DOHH2 (cell line): Measurements from ENCODE around the gene CNPY1.

Experiments
- H3F3A ChIP-seq: fragments of 200-600 bp; sonication (generic), shearing (Covaris generic); 2 replicates; pipeline ENCODE4 v1.6.0; 2016; ENCODE audit warnings: antibody characterized with exemption, mild to moderate bottlenecking; ENCODE audit not compliant: control insufficient read depth, insufficient read depth
- H3K27ac ChIP-seq: fragments of 200-600 bp; sonication (generic); 2 replicates; pipeline ENCODE4 v1.5.1; 2014; ENCODE audit warnings: low read depth, mild to moderate bottlenecking, low read length, moderate library complexity
- H3K27me3 ChIP-seq: fragments of 200-600 bp; sonication (generic); 2 replicates; pipeline ENCODE4 v1.6.1; 2014; ENCODE audit warnings: mild to moderate bottlenecking, low read length, mixed read lengths; ENCODE audit not compliant: control insufficient read depth
- H3K36me3 ChIP-seq: fragments of 200-600 bp; sonication (generic); 2 replicates; pipeline ENCODE4 v1.6.1; 2014; ENCODE audit warnings: mild to moderate bottlenecking, low read length, moderate library complexity, mixed read lengths; ENCODE audit not compliant: control insufficient read depth
- H3K4me1 ChIP-seq: fragments of 200-600 bp; sonication (generic); 2 replicates; pipeline ENCODE4 v1.6.1; 2014; ENCODE audit warnings: mild to moderate bottlenecking, low read length, mixed read lengths; ENCODE audit not compliant: control insufficient read depth
- H3K4me2 ChIP-seq: fragments of 200-600 bp; sonication (generic); 2 replicates; pipeline ENCODE4 v1.6.0; 2014; ENCODE audit warnings: mild to moderate bottlenecking, low read length, moderate library complexity
- H3K4me3 ChIP-seq: fragments of 200-600 bp; sonication (generic); 2 replicates; pipeline ENCODE4 v1.5.1; 2014; ENCODE audit warnings: mild to moderate bottlenecking, low read length, mixed read lengths
- H3K79me2 ChIP-seq: fragments of 200-600 bp; sonication (generic); 2 replicates; pipeline ENCODE4 v1.6.1; 2014; ENCODE audit warnings: mild to moderate bottlenecking, low read length, mixed read lengths; ENCODE audit not compliant: control insufficient read depth
- H3K9me2 ChIP-seq: fragments of 200-600 bp; sonication (generic); replicated peaks from 2 replicates; pipeline ENCODE4 v1.6.1; 2014; ENCODE audit warnings: mild to moderate bottlenecking, low read length, mixed read lengths; ENCODE audit not compliant: control insufficient read depth
- H3K9me3 ChIP-seq: fragments of 200-600 bp; sonication (generic); 2 replicates; pipeline ENCODE4 v1.6.1; 2014; ENCODE audit warnings: antibody characterized with exemption, low read length, mixed read lengths; ENCODE audit not compliant: control insufficient read depth, insufficient read depth
- H4K20me1 ChIP-seq: fragments of 200-600 bp; sonication (generic); 2 replicates; pipeline ENCODE4 v1.6.0; 2014; ENCODE audit warnings: low read depth, mild to moderate bottlenecking, antibody characterized with exemption, low read length, moderate library complexity; ENCODE audit not compliant: control insufficient read depth, insufficient read depth
- EZH2phosphoT487 ChIP-seq: fragments of 200-600 bp; sonication (generic); IDR thresholded peaks from 2 replicates; pipeline ENCODE4 v1.6.1; 2017; ENCODE audit warnings: borderline replicate concordance, mild to moderate bottlenecking, antibody characterized with exemption, low read length, moderate library complexity, mixed read lengths
- TF ChIP-seq, protein P1 (sequence below): fragments of 200-600 bp; sonication (generic); IDR thresholded peaks from one replicate; pipeline ENCODE4 v1.5.1; 2014; ENCODE audit warnings: antibody characterized with exemption, mild to moderate bottlenecking, low read depth, low read length; ENCODE audit not compliant: poor library complexity, severe bottlenecking

The CNPY1 gene

GRCh38 chr7:155574556-155575290 is 28.4 kb upstream of the CNPY1 start:
- H3K9me2 ChIP-seq, result no peaks in the 10 kb centered on the region
- H3K27me3 ChIP-seq, result peaks cover 5% of the 10 kb centered on the region; the same call in 1 of the 2 replicates
- no peaks in the 10 kb centered on the region for H3K9me3 ChIP-seq
- no peak for TF ChIP-seq EZH2phosphoT487
- TF ChIP-seq, protein P1, sequence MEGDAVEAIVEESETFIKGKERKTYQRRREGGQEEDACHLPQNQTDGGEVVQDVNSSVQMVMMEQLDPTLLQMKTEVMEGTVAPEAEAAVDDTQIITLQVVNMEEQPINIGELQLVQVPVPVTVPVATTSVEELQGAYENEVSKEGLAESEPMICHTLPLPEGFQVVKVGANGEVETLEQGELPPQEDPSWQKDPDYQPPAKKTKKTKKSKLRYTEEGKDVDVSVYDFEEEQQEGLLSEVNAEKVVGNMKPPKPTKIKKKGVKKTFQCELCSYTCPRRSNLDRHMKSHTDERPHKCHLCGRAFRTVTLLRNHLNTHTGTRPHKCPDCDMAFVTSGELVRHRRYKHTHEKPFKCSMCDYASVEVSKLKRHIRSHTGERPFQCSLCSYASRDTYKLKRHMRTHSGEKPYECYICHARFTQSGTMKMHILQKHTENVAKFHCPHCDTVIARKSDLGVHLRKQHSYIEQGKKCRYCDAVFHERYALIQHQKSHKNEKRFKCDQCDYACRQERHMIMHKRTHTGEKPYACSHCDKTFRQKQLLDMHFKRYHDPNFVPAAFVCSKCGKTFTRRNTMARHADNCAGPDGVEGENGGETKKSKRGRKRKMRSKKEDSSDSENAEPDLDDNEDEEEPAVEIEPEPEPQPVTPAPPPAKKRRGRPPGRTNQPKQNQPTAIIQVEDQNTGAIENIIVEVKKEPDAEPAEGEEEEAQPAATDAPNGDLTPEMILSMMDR, result no peak
- no peaks in the 10 kb centered on the region for H3K79me2 ChIP-seq
- H3K27ac ChIP-seq, result no peak overlapping the region
- no peaks in the 10 kb centered on the region for H3K36me3 ChIP-seq
- H3K4me1 ChIP-seq, result peaks cover 21% of the 10 kb centered on the region
- H4K20me1 ChIP-seq, result no peaks in the 10 kb centered on the region
- no peak overlapping the region for H3K4me3 ChIP-seq
- no peak overlapping the region for H3K4me2 ChIP-seq
- H3F3A ChIP-seq, result no peaks in the 10 kb centered on the region

DNA sequence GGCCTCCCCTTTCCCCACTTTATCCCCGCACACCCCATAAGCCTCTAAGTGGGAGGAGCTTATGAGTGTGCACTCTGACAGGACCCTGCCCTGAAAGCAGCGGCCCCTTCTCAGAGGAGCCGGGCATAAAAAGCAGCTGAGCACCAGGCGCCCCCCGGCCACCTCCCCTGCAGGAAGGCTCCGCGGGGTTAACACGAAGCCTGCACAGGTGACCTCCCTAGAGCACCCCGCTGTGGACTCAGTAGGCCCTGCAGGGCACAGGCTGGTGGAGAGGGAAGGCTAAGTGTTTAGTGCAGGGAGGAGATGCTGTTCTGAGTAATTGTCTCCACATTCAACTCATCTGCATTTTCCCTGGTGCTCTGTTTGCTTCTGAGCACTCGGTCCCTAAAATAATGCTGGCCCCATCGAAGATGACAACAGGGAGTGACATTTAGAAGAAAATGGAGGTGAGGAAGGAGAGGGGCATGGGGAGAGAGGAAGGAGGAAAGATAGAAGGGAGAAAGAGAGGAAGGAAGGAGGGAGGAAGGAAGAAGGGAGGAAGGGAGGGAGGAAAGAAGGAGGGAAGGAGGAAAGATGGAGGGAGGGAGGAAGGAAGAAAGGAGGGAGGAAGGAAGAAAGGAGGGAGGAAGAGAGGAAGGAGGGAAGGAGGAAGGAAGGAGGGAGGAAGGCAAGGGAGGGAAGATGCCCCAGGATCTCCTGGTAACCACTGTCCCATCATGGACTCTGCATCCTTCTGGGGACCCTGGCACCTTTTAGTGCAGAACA is 25.4 kb upstream of the CNPY1 start:
- Histone ChIP-seq H3K9me3 (no peaks in the 10 kb centered on the region), H3K4me3 (no peak overlapping the region), H3F3A (no peaks in the 10 kb centered on the region), H3K9me2 (no peaks in the 10 kb centered on the region), H3K4me1 (peaks cover 21% of the 10 kb centered on the region), H3K79me2 (no peaks in the 10 kb centered on the region), H4K20me1 (no peaks in the 10 kb centered on the region), H3K27ac (no peak overlapping the region), H3K27me3 (peaks cover 8% of the 10 kb centered on the region), H3K36me3 (no peaks in the 10 kb centered on the region), H3K4me2 (no peak overlapping the region)
- no peak for TF ChIP-seq EZH2phosphoT487
- TF ChIP-seq, protein P1, result no peak

DNA sequence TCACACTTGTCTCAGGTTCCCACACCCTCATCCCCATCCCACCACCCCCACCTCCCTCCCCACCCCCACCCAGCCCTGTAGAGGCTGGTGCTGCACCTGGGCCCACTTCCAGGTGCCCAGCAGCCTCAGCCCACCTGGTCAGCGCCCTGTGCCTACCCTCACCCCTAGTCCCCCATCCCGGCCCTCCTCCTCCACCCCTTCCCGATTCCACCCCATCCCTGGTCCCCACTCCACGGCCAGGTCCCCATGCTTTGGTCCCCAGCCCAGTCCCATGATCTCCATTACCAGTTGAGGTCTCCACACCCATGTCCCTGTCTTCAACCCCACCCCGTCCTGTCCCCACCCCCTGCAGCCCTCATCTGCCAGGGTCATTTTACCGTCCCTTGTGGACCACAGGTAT is 24.6 kb upstream of the CNPY1 start:
- TF ChIP-seq, protein P1, result no peak
- no peak for TF ChIP-seq EZH2phosphoT487
- peaks cover 8% of the 10 kb centered on the region for H3K27me3 ChIP-seq

More for the DNA sequence above, 24.6 kb upstream of the CNPY1 start:
- H3F3A ChIP-seq, result no peaks in the 10 kb centered on the region
- H3K79me2 ChIP-seq, result no peaks in the 10 kb centered on the region
- no peak overlapping the region for H3K4me3 ChIP-seq
- no peaks in the 10 kb centered on the region for H4K20me1 ChIP-seq
- H3K9me3 ChIP-seq, result no peaks in the 10 kb centered on the region
- H3K27ac ChIP-seq, result no peak overlapping the region
- H3K4me1 ChIP-seq, result peaks cover 16% of the 10 kb centered on the region
- H3K9me2 ChIP-seq, result no peaks in the 10 kb centered on the region
- H3K36me3 ChIP-seq, result no peaks in the 10 kb centered on the region
- H3K4me2 ChIP-seq, result no peak overlapping the region
